Activated CD4-positive, alpha-beta memory T cell treated with anti-CD3 and anti-CD28 coated beads for 36 hours (primary cell): Measurements from ENCODE around the gene CDK3. TPM values are rescaled to one million over a fixed set of nuclear protein-coding genes. Genes with fewer than 3 reads are reported as not detected.

Source experiments
- CTCF ChIA-PET: fragments of 350-600 bp; sonication (Branson Sonifier 250); formaldehyde crosslinking; loops from one replicate; lab custom pipeline; 2021; ENCODE audit warnings: antibody characterized with exemption, inconsistent platforms; lab: Charles Lee
- POLR2A ChIA-PET: fragments of 350-600 bp; sonication (Branson Sonifier 250); formaldehyde crosslinking; loops from one replicate; lab custom pipeline; 2021; ENCODE audit warnings: antibody characterized with exemption; lab: Charles Lee
- DNase-seq: peaks from one replicate; pipeline ENCODE4 v3.0.0-alpha.2; 2020
- H3K27ac Mint-ChIP-seq: one replicate; pipeline ENCODE4 v1.8.0; 2021; ENCODE audit warnings: mixed read lengths
- H3K27me3 Mint-ChIP-seq: one replicate; pipeline ENCODE4 v1.8.0; 2021; ENCODE audit warnings: mixed read lengths
- H3K36me3 Mint-ChIP-seq: one replicate; pipeline ENCODE4 v1.8.0; 2021; ENCODE audit warnings: mixed read lengths
- H3K4me1 Mint-ChIP-seq: one replicate; pipeline ENCODE4 v1.8.0; 2021; ENCODE audit warnings: low read depth, mixed read lengths
- H3K4me3 Mint-ChIP-seq: one replicate; pipeline ENCODE4 v1.8.0; 2021; ENCODE audit warnings: mild to moderate bottlenecking, mixed read lengths
- H3K9me3 Mint-ChIP-seq: one replicate; pipeline ENCODE4 v1.8.0; 2021; ENCODE audit warnings: mixed read lengths
- intact Hi-C: fragments of 100-400 bp; cut with micrococcal nuclease; formaldehyde crosslinking; loops from one replicate; pipeline ENCODE4 v1.15.1; 2023
- total RNA-seq, 2 experiments: library from RNA; stranded (reverse); gene quantifications; one replicate each; pipeline ENCODE4 v1.2.3, GENCODE V29; 2021

The CDK3 gene
- total RNA-seq, 2 experiments from 2014 or later = 2.9 to 3.7 TPM

GRCh38 chr17:75995385-75995925 lies 5.2 kb upstream of the CDK3 start:
- no peak for DNase-seq
- no peaks in the 10 kb centered on the region for H3K27me3 Mint-ChIP-seq
- ChIA-PET CTCF (interaction anchor here (11.7 kb wide), 1 partner anchor 18 kb away, joined by 170 read pairs; no protein-coding TSS in a partner anchor), POLR2A (no interaction called here)
- peaks cover 5% of the 10 kb centered on the region for H3K36me3 Mint-ChIP-seq
- no peaks in the 10 kb centered on the region for H3K9me3 Mint-ChIP-seq
- no peak overlapping the region for H3K4me3 Mint-ChIP-seq
- H3K27ac Mint-ChIP-seq = no peak overlapping the region
- intact Hi-C loops = no loop called here
- H3K4me1 Mint-ChIP-seq = peaks cover 16% of the 10 kb centered on the region

DNA sequence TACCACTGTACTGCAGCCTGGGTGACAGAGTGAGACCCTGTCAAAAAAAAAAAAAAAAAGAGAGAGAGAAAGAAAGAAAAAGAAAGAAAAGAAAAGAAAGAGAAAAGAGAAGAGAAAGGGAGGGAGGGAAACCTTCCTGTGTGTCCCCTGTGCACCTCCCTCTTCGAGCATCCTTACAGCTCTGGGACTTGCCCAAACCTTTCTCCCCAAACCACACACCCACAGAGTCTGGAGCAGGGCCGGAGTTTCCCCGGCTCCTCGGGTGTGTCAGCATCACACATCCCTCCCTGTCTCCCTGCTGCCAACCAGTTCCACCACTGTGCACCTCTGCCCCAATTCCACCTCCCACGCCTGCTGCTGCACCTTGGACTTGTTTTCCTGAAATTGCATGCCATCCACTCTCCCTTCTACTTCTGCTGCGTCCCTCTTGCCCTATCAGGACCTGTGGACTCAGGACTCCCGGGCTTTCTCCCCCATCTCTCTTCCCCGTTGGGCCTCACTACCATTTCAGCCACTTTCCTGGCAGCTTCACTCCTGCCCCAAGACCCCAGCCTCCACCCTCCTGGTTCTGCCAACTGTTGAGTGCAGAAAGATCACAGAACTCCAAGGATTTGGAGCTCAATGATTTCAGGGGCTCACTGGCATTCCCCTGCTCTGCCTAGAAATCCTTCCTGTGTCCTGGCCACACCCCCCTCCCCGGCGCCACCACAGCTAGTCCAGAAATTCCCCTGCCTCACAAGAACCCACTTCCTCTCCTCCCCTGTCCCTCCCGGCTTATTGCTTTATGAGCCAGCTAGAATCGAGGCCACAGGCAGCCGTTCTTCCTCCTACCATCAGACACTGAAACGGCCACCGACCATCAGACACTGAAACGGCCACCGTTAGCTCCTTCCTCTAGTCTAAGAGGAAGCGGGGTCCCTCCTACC lies 3.7 kb upstream of the CDK3 start:
- ChIA-PET CTCF (interaction anchor here (0.8 to 11.7 kb wide), 4 partner anchors 9 to 283 kb away, joined by 3 to 170 read pairs (median 7); partner anchors contain the start of gene MRPL38), POLR2A (interaction anchor here (1.3 kb wide), 1 partner anchor 13 kb away, joined by 3 read pairs; no protein-coding TSS in a partner anchor)
- peak overlapping the region; percentile 80 for H3K27ac Mint-ChIP-seq
- DNase-seq = peak; percentile 67
- H3K9me3 Mint-ChIP-seq = no peaks in the 10 kb centered on the region
- peak overlapping the region; percentile 1 for H3K4me3 Mint-ChIP-seq
- H3K4me1 Mint-ChIP-seq = peaks cover 16% of the 10 kb centered on the region
- intact Hi-C loops = no loop called here
- H3K36me3 Mint-ChIP-seq = peaks cover 5% of the 10 kb centered on the region
- H3K27me3 Mint-ChIP-seq = no peaks in the 10 kb centered on the region

- DNase-seq = no peak
- intact Hi-C loops = no loop called here
- Mint-ChIP-seq H3K4me3 (no peak overlapping the region), H3K9me3 (no peaks in the 10 kb centered on the region), H3K27me3 (no peaks in the 10 kb centered on the region), H3K27ac (no peak overlapping the region), H3K36me3 (peaks cover 1% of the 10 kb centered on the region), H3K4me1 (peaks cover 16% of the 10 kb centered on the region)
- CTCF ChIA-PET = interaction anchor here (1.1 to 11.7 kb wide), 4 partner anchors 14 to 93 kb away, joined by 3 to 170 read pairs (median 11); partner anchors contain the start of gene MRPL38
- POLR2A ChIA-PET = no interaction called here
Measured at GRCh38 chr17:75998327-75998795, 2.3 kb upstream of the CDK3 start.

GRCh38 chr17:76000016-76000754 lies 470 bp upstream of the CDK3 start:
- intact Hi-C loops = loop anchor here (1.0 kb wide), 1 partner anchor 95 kb away; no protein-coding TSS in a partner anchor
- CTCF ChIA-PET = interaction anchor here (0.7 to 11.7 kb wide), 18 partner anchors 9 to 445 kb away, joined by 3 to 170 read pairs (median 4); partner anchors contain the start of genes ACOX1, FBF1, MRPL38 and TEN1
- no peaks in the 10 kb centered on the region for H3K9me3 Mint-ChIP-seq
- H3K4me1 Mint-ChIP-seq = peaks cover 16% of the 10 kb centered on the region
- POLR2A ChIA-PET = interaction anchor here (0.6 to 1.3 kb wide), 4 partner anchors 62 to 104 kb away, joined by 3 read pairs; partner anchors contain the start of genes MRPL38 and SRP68
- H3K27ac Mint-ChIP-seq = no peak overlapping the region
- H3K4me3 Mint-ChIP-seq = no peak overlapping the region
- H3K36me3 Mint-ChIP-seq = no peaks in the 10 kb centered on the region
- DNase-seq = peak; percentile 76
- H3K27me3 Mint-ChIP-seq = no peaks in the 10 kb centered on the region

GRCh38 chr17:76002100-76002499 lies 1.4 kb downstream of the CDK3 start:
- intact Hi-C loops = no loop called here
- ChIA-PET POLR2A (no interaction called here), CTCF (interaction anchor here (0.8 to 11.7 kb wide), 8 partner anchors 12 to 396 kb away, joined by 3 to 170 read pairs (median 4); partner anchors contain the start of gene WBP2)
- no peak for DNase-seq
- no peak overlapping the region for H3K4me3 Mint-ChIP-seq
- no peak overlapping the region for H3K27ac Mint-ChIP-seq
- no peaks in the 10 kb centered on the region for H3K27me3 Mint-ChIP-seq
- H3K36me3 Mint-ChIP-seq = no peaks in the 10 kb centered on the region
- H3K4me1 Mint-ChIP-seq = peaks cover 7% of the 10 kb centered on the region
- no peaks in the 10 kb centered on the region for H3K9me3 Mint-ChIP-seq

DNA sequence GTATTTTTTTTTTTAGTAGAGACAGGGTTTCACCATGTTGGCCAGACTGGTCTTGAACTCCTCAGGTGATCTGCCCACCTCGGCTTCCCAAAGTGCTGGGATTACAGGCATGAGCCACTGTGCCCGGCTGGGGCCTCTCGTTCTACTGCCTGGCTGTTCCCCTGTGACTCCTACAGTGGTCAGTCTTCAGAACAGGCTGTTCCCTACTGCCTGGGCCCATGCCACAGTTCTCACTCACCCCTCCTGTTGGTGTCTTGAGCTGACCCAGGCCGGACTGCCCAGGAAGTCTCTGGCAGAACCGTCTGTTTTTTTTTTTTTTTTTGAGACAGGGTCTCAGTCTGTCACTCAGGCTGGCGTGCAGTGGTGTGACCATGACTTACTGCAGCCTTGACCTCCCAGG lies 3.3 kb downstream of the CDK3 start:
- ChIA-PET CTCF (interaction anchor here (0.8 to 11.7 kb wide), 7 partner anchors 10 to 299 kb away, joined by 3 to 170 read pairs (median 6); partner anchors contain the start of gene MRPL38), POLR2A (interaction anchor here (0.7 kb wide), 1 partner anchor 913 kb away, joined by 3 read pairs; no protein-coding TSS in a partner anchor)
- Mint-ChIP-seq H3K9me3 (no peaks in the 10 kb centered on the region), H3K27ac (no peak overlapping the region), H3K4me1 (no peaks in the 10 kb centered on the region), H3K27me3 (no peaks in the 10 kb centered on the region), H3K4me3 (no peak overlapping the region), H3K36me3 (no peaks in the 10 kb centered on the region)
- no peak for DNase-seq
- intact Hi-C loops = no loop called here

- POLR2A ChIA-PET = interaction anchor here (1.2 kb wide), 1 partner anchor 125 kb away, joined by 3 read pairs; no protein-coding TSS in a partner anchor
- no peaks in the 10 kb centered on the region for H3K27me3 Mint-ChIP-seq
- no peak for DNase-seq
- no peaks in the 10 kb centered on the region for H3K9me3 Mint-ChIP-seq
- CTCF ChIA-PET = interaction anchor here (0.6 to 11.7 kb wide), 25 partner anchors 8 to 290 kb away, joined by 3 to 170 read pairs (median 4); partner anchors contain the start of genes ACOX1, EXOC7, MRPL38 and TEN1
- no peak overlapping the region for H3K4me3 Mint-ChIP-seq
- intact Hi-C loops = loop anchor here (1.0 kb wide), 1 partner anchor 100 kb away; no protein-coding TSS in a partner anchor
- no peak overlapping the region for H3K27ac Mint-ChIP-seq
- H3K36me3 Mint-ChIP-seq = no peaks in the 10 kb centered on the region
- H3K4me1 Mint-ChIP-seq = no peaks in the 10 kb centered on the region
Measured at GRCh38 chr17:76004750-76005262, 4.2 kb downstream of the CDK3 start.

- DNase-seq = peak; percentile 87
- H3K9me3 Mint-ChIP-seq = no peaks in the 10 kb centered on the region
- H3K4me1 Mint-ChIP-seq = no peaks in the 10 kb centered on the region
- H3K4me3 Mint-ChIP-seq = no peak overlapping the region
- H3K27me3 Mint-ChIP-seq = no peaks in the 10 kb centered on the region
- POLR2A ChIA-PET = interaction anchor here (0.8 to 1.2 kb wide), 2 partner anchors 110 to 125 kb away, joined by 3 read pairs; no protein-coding TSS in a partner anchor
- H3K27ac Mint-ChIP-seq = no peak overlapping the region
- CTCF ChIA-PET = interaction anchor here (0.6 to 11.7 kb wide), 29 partner anchors 8 to 500 kb away, joined by 3 to 170 read pairs (median 4); partner anchors contain the start of genes ACOX1, EXOC7, FBF1 and MRPL38
- no peaks in the 10 kb centered on the region for H3K36me3 Mint-ChIP-seq
- intact Hi-C loops = loop anchor here (1.0 kb wide), 1 partner anchor 100 kb away; no protein-coding TSS in a partner anchor
Measured at GRCh38 chr17:76005263-76006149, 4.9 kb downstream of the CDK3 start.

DNA sequence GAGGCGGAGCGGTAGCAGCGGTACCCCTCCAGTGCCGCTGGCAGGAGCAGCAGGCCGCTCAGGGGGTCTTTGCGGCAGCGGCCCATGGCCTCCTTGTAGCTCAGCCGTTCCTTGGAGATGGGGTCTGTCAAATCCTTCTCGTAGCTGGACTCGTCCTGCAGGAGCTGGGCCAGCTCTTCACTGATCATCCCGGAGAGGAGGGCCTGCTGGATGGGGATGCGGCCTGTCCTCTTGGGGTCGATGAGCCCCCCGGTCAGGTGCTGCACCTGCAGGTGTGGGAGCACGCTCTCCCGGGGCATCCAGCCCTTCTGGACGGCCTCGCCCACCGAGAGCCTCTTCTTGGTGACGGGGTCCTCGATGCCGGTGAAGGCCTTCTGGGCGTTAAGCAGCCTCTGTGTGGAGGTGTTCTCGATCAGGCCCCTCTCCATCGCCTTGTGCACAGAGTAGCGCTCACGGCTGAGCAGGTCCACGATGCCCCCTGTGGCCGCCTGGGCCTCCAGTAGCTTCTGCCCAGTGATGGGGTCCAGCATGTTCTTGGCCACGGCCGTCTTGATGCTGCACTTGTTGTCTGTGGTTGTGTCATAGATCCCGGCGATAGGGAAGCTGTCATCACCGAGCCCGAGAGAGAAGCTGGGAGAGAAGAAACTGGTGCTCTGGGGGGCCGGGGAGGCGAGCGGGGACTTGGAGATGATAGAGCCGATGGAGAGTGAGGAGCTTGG lies 6.6 kb downstream of the CDK3 start:
- no peaks in the 10 kb centered on the region for H3K27me3 Mint-ChIP-seq
- H3K9me3 Mint-ChIP-seq = no peaks in the 10 kb centered on the region
- intact Hi-C loops = no loop called here
- POLR2A ChIA-PET = interaction anchor here (0.6 to 1.4 kb wide), 2 partner anchors 110 to 142 kb away, joined by 3 to 4 read pairs; partner anchors contain the start of gene TRIM65
- H3K27ac Mint-ChIP-seq = no peak overlapping the region
- no peaks in the 10 kb centered on the region for H3K4me1 Mint-ChIP-seq
- CTCF ChIA-PET = interaction anchor here (0.6 to 13.4 kb wide), 8 partner anchors 6 to 390 kb away, joined by 3 to 170 read pairs (median 4); partner anchors contain the start of genes CDK3 and MRPL38
- H3K36me3 Mint-ChIP-seq = no peaks in the 10 kb centered on the region
- no peak overlapping the region for H3K4me3 Mint-ChIP-seq
- no peak for DNase-seq
